BJ (cell line): ENCODE measurements around the gene NRCAM. TPM values are rescaled to one million over a fixed set of nuclear protein-coding genes. Genes with fewer than 3 reads are reported as not detected.

Experiments
- CTCF ChIA-PET: fragments of 350-600 bp; formaldehyde crosslinking; extraction: SDS; loops from one replicate; lab custom pipeline; 2021; ENCODE audit warnings: antibody characterized with exemption, inconsistent platforms; lab: Yijun Ruan, JAX
- POLR2A ChIA-PET: fragments of 300-600 bp; sonication (Branson Sonifier 250); formaldehyde crosslinking; extraction: SDS; loops from one replicate; lab custom pipeline; 2021; ENCODE audit warnings: antibody characterized with exemption; lab: Charles Lee
- DNase-seq: peaks from one replicate; pipeline ENCODE4 v3.0.0-alpha.2; 2011; ENCODE audit warnings: low read depth
- H3K27me3 ChIP-seq: 2 replicates; pipeline ENCODE4 v1.6.0; 2011; ENCODE audit warnings: low read length; ENCODE audit not compliant: control insufficient read depth, insufficient read depth
- H3K36me3 ChIP-seq: 2 replicates; pipeline ENCODE4 v1.5.1; 2011; ENCODE audit warnings: low read length; ENCODE audit not compliant: control insufficient read depth, insufficient read depth
- H3K4me3 ChIP-seq: 2 replicates; pipeline ENCODE4 v1.5.1; 2011; ENCODE audit warnings: low read depth, mild to moderate bottlenecking, control low read depth, low read length
- polyA plus RNA-seq: library from polyadenylated mRNA; depleted of rRNA; stranded (reverse); fragments of >200 nt; gene quantifications from 2 replicates; pipeline ENCODE4 v1.2.3, GENCODE V29; 2011
- TF ChIP-seq, protein P1 (sequence below): IDR thresholded peaks from 2 replicates; pipeline ENCODE4 v1.5.1; 2011; ENCODE audit warnings: low read depth, mild to moderate bottlenecking, control low read depth, inconsistent platforms, low read length, moderate library complexity; ENCODE audit not compliant: insufficient read depth

NRCAM gene
- polyA plus RNA-seq, 1 experiment: 1.1 TPM

DNA sequence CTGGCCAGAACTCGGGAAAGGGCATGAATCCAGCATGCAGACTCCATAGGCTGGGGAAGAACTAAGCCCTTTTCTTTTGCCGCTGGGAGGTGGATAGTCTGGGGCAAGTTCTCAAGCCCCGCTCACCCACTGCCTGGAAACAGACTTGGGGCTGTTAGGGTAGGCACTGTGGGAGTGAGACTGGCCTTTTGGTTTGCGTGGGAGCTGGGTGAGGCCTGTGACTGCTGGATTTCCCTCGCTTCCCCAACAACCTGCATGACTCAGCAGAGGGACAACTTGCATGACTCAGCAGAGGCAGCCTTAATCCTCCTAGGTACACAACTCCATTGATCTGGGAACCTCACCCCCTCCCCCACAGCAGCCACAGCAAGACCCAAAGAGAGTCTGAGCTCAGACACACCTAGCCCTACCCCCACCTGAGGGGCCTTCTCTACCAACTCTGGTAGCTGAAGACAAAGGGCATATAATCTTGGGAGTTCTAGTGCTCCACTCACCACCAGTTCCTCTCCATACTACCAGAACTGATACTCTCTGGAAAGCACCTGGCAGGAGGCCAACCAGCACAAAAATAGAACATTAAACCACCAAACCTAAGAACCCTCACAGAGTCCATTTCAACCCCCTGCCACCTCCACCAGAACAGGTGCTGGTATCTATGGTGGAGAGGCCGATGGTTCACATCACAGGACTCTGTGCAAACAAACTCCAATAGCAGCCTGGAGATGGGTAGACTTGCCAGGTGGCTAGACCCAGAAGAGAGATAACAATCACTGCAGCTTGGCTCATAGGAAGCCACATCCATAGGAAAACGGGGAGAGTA, 244.6 kb downstream of the NRCAM start:
- no peak overlapping the region for H3K4me3 ChIP-seq
- POLR2A ChIA-PET: interaction anchor here (0.7 kb wide), 1 partner anchor 500 kb away, joined by 4 read pairs; no protein-coding TSS in a partner anchor

DNA sequence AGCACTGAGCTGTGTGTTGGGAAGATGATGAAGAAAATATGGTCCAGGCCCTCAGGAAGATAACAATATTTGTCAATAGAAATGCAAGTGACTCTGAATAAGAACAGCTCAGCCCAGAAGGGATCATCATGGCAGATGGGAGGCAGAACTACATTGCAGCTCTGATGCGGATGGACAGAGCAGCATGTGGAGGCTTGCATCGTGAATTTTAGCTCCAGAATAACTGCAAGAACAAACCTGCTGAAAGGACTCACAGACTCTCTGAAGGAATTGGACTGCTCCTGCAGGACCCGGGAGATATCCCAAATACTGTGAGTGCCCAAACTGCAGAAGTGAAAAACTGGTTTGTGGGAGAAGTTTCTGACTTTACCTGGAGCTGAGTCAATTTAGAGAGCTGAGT, 245.4 kb downstream of the NRCAM start:
- Histone ChIP-seq H3K36me3 (no peaks in the 10 kb centered on the region), H3K27me3 (no peaks in the 10 kb centered on the region), H3K4me3 (no peak overlapping the region)
- ChIA-PET CTCF (interaction anchor here (0.8 to 1.4 kb wide), 2 partner anchors 15 to 286 kb away, joined by 3 read pairs; no protein-coding TSS in a partner anchor), POLR2A (interaction anchor here (0.7 kb wide), 1 partner anchor 499 kb away, joined by 4 read pairs; no protein-coding TSS in a partner anchor)
- no peak for DNase-seq
- TF ChIP-seq, protein P1, sequence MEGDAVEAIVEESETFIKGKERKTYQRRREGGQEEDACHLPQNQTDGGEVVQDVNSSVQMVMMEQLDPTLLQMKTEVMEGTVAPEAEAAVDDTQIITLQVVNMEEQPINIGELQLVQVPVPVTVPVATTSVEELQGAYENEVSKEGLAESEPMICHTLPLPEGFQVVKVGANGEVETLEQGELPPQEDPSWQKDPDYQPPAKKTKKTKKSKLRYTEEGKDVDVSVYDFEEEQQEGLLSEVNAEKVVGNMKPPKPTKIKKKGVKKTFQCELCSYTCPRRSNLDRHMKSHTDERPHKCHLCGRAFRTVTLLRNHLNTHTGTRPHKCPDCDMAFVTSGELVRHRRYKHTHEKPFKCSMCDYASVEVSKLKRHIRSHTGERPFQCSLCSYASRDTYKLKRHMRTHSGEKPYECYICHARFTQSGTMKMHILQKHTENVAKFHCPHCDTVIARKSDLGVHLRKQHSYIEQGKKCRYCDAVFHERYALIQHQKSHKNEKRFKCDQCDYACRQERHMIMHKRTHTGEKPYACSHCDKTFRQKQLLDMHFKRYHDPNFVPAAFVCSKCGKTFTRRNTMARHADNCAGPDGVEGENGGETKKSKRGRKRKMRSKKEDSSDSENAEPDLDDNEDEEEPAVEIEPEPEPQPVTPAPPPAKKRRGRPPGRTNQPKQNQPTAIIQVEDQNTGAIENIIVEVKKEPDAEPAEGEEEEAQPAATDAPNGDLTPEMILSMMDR: no peak

More for the DNA sequence above, 244.6 kb downstream of the NRCAM start:
- no peaks in the 10 kb centered on the region for H3K36me3 ChIP-seq
- H3K27me3 ChIP-seq: no peaks in the 10 kb centered on the region
- TF ChIP-seq, protein P1: no peak
- DNase-seq: no peak
- CTCF ChIA-PET: interaction anchor here (0.8 to 1.5 kb wide), 3 partner anchors 15 to 286 kb away, joined by 3 read pairs; no protein-coding TSS in a partner anchor

DNA sequence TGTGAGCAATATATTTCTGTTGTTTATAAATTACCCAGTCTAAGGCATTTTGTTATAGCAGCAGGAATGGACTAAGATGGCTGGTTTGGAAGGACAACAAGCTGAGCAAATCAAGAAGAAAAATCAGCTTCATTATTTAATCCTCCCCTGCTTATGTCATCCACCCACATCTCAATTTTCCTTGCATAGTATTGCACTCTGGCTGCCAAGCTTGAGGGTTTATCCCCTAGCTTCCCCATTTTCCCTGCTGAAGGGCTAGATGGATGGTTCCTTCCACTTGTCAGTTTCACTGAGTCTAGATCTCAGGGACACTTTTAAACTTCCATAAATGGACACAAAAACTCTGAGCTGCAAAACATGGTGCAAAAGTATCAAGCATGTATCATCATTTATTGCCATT, 250.9 kb downstream of the NRCAM start:
- no peak for DNase-seq
- no peak overlapping the region for H3K4me3 ChIP-seq
- ChIA-PET POLR2A (no interaction called here), CTCF (no interaction called here)
- H3K36me3 ChIP-seq: no peaks in the 10 kb centered on the region
- TF ChIP-seq, protein P1: no peak
- no peaks in the 10 kb centered on the region for H3K27me3 ChIP-seq

DNA sequence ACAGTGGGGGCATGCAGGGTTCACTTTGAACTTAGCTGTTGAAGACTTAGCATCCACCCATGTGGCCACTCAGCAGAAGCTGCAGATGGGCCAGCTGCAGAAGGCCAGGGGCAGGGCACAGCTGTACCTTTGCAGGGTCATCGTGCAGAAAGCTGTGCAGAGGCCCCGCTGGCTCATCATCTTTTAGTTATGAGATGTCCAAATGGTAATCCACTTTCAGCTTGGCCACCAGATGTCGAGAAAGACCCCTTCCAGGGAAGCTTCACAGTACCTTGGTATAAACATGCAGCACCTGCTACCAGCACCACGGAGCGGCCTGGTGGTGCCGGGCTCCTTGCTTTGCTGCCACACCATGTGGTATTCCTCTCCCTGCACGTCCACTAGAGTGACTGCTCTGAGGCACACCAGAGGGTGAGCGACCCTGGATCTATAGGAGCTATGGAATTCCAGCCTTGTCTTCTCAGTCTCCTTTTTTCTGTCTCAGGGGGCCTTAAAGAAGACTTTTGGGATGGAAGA, 251.9 kb downstream of the NRCAM start:
- no peaks in the 10 kb centered on the region for H3K27me3 ChIP-seq
- CTCF ChIA-PET: interaction anchor here (0.8 kb wide), 1 partner anchor 9 kb away, joined by 3 read pairs; no protein-coding TSS in a partner anchor
- POLR2A ChIA-PET: no interaction called here
- no peak for DNase-seq
- no peak overlapping the region for H3K4me3 ChIP-seq
- TF ChIP-seq, protein P1: no peak
- H3K36me3 ChIP-seq: no peaks in the 10 kb centered on the region

DNA sequence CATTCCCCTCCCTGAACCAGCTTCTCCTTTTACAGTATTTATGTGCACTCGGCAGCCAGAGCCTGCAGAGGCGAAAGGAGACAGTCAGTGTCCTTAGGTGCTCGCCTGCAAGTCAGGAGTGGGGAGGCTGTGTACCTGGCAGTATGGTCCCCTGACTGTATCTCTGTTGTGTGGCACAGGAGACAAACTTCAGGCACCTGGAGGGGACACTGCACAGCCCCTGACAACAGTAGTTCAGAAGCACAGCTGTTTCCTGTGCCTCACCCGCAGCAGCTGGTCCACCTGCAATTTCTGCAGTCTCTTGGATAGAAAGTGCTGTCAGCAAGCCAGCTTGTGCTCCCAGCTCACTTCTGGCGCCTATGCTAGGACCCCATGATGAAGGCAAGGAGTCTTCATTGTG, 252.7 kb downstream of the NRCAM start:
- POLR2A ChIA-PET: no interaction called here
- TF ChIP-seq, protein P1: no peak

More for the DNA sequence above, 252.7 kb downstream of the NRCAM start:
- H3K4me3 ChIP-seq: no peak overlapping the region
- no peaks in the 10 kb centered on the region for H3K27me3 ChIP-seq
- CTCF ChIA-PET: interaction anchor here (0.8 kb wide), 1 partner anchor 9 kb away, joined by 3 read pairs; no protein-coding TSS in a partner anchor
- DNase-seq: no peak
- no peaks in the 10 kb centered on the region for H3K36me3 ChIP-seq
